Uterus (tissue), 4 donors: Measurements from ENCODE around the gene SLC25A21. TPM values are rescaled to one million over a fixed set of nuclear protein-coding genes. Genes with fewer than 3 reads are reported as not detected.

Experiments
- DNase-seq, 2 donors: peaks; one replicate each; pipeline ENCODE4 v3.0.0-alpha.2; 2019 to 2020
- H3K27ac ChIP-seq, 2 donors: fragments of 200-600 bp; sonication (generic); 1 replicate in 1 of 2; 2 replicates in 1 of 2; pipeline ENCODE4 v1.5.1; 2016 to 2018
- H3K27me3 ChIP-seq, 2 donors: fragments of 200-600 bp; sonication (generic); one replicate each; pipeline ENCODE4 v1.5.1; 2018 to 2019; ENCODE audit warnings: control low read depth in 1 of 2
- H3K36me3 ChIP-seq, 2 donors: fragments of 200-600 bp; sonication (generic); one replicate each; pipeline ENCODE4 v1.5.1; 2019; ENCODE audit warnings: control low read depth in 1 of 2
- H3K4me1 ChIP-seq, 2 donors: fragments of 200-600 bp; sonication (generic); one replicate each; pipeline ENCODE4 v1.5.1; 2018 to 2019; ENCODE audit warnings: control low read depth in 1 of 2
- H3K4me3 ChIP-seq, 2 donors: fragments of 200-600 bp; sonication (generic); 1 replicate in 1 of 2; 2 replicates in 1 of 2; pipeline ENCODE4 v1.5.1; 2018 to 2019; ENCODE audit warnings: mild to moderate bottlenecking in 1 of 2
- H3K9me3 ChIP-seq, 2 donors: fragments of 200-600 bp; sonication (generic); one replicate each; pipeline ENCODE4 v1.5.1; 2019; ENCODE audit warnings: control low read depth in 1 of 2
- CTCF ChIP-seq, 4 experiments: fragments of 200-600 bp in 2 of 4; fragments of 450-650 bp in 2 of 4; sonication (generic) in 2 of 4; IDR thresholded peaks; one replicate each; pipeline ENCODE4 v1.5.1; 2016 to 2019; ENCODE audit warnings: antibody characterized with exemption in 4 of 4, mild to moderate bottlenecking in 2 of 4, moderate library complexity in 1 of 4
- POLR2A ChIP-seq, 2 donors: fragments of 450-650 bp; IDR thresholded peaks; one replicate each; pipeline ENCODE4 v1.6.1; 2016; ENCODE audit warnings: antibody characterized with exemption in 2 of 2, mild to moderate bottlenecking in 1 of 2, moderate library complexity in 1 of 2
- intact Hi-C: fragments of 100-400 bp; cut with DNase I; formaldehyde crosslinking; loops from one replicate; pipeline ENCODE4 v1.15.1; 2023; ENCODE audit warnings: low total_unique reads
- total RNA-seq, 4 donors: library from RNA; depleted of rRNA in 3 of 4; stranded (reverse); fragments of >200 nt in 3 of 4; gene quantifications; one replicate each; pipeline versions ENCODE4 v1.1.0 to v1.2.4, GENCODE V29; 2014 to 2023
- donor health status: DM: yes; HTN: yes; CAD: no.

The SLC25A21 gene
- total RNA-seq, 4 donors from 2014 or later = under 0.01 to 3.0 (median 2.0) TPM; not detected in 1

- Histone ChIP-seq H3K36me3 (no peaks in the 10 kb centered on the region), H3K4me3 (no peak overlapping the region), H3K9me3 (no peaks in the 10 kb centered on the region), H3K4me1 (no peaks in the 10 kb centered on the region), H3K27ac (peak overlapping the region; percentile 47 to 49), H3K27me3 (no peaks in the 10 kb centered on the region)
- TF ChIP-seq CTCF (IDR thresholded peaks at IDR 0.05) = no peak
- intact Hi-C loops = no loop called here
- DNase-seq = no peak
These were observed 137.0 kb downstream of the SLC25A21 start for GRCh38 chr14:37035401-37035800.

GRCh38 chr14:37034410-37035285, 137.8 kb downstream of the SLC25A21 start:
- peak; percentile 20 to 27 for DNase-seq
- intact Hi-C loops = no loop called here
- no peaks in the 10 kb centered on the region for H3K4me1 ChIP-seq
- H3K9me3 ChIP-seq = no peaks in the 10 kb centered on the region
- TF ChIP-seq CTCF (IDR thresholded peaks at IDR 0.05) (no peak), POLR2A (IDR thresholded peaks at IDR 0.05) (no peak)
- no peak overlapping the region for H3K4me3 ChIP-seq
- no peaks in the 10 kb centered on the region for H3K27me3 ChIP-seq
- no peaks in the 10 kb centered on the region for H3K36me3 ChIP-seq
- H3K27ac ChIP-seq = peak overlapping the region; percentile 47 to 49

- H3K27ac ChIP-seq = no peak overlapping the region
- no peaks in the 10 kb centered on the region for H3K36me3 ChIP-seq
- H3K4me3 ChIP-seq = no peak overlapping the region
- DNase-seq = no peak
- intact Hi-C loops = no loop called here
- no peaks in the 10 kb centered on the region for H3K27me3 ChIP-seq
- no peak for TF ChIP-seq POLR2A (IDR thresholded peaks at IDR 0.05)
- no peak for TF ChIP-seq CTCF (IDR thresholded peaks at IDR 0.05)
- H3K4me1 ChIP-seq = no peaks in the 10 kb centered on the region
- H3K9me3 ChIP-seq = no peaks in the 10 kb centered on the region
These were observed 139.5 kb downstream of the SLC25A21 start for GRCh38 chr14:37032863-37033262.

GRCh38 chr14:37027188-37027824, 145.1 kb downstream of the SLC25A21 start:
- Histone ChIP-seq H3K4me1 (no peaks in the 10 kb centered on the region), H3K27me3 (no peaks in the 10 kb centered on the region), H3K36me3 (no peaks in the 10 kb centered on the region), H3K9me3 (no peaks in the 10 kb centered on the region), H3K27ac (no peak overlapping the region), H3K4me3 (no peak overlapping the region)
- intact Hi-C loops = no loop called here
- DNase-seq = no peak
- no peak for TF ChIP-seq CTCF (IDR thresholded peaks at IDR 0.05)
- TF ChIP-seq POLR2A (IDR thresholded peaks at IDR 0.05) = no peak
